OCI-LY3 (cell line): Measurements from ENCODE around the gene BLMH.

Experiments
- H2AFZ ChIP-seq: fragments of 200-600, 300-600 bp; shearing (Covaris generic); 2 replicates; pipeline ENCODE4 v1.6.0; 2014; ENCODE audit warnings: antibody characterized with exemption, low read depth, low read length
- H3K27ac ChIP-seq: fragments of 200-600, 300-600 bp; sonication (generic); 2 replicates; pipeline ENCODE4 v1.5.1; 2014; ENCODE audit warnings: mild to moderate bottlenecking, low read length, moderate library complexity, mixed read lengths
- H3K27me3 ChIP-seq: fragments of 200-600, 300-600 bp; sonication (generic); 2 replicates; pipeline ENCODE4 v1.6.1; 2014; ENCODE audit warnings: low read depth, low read length, mixed read lengths
- H3K36me3 ChIP-seq: fragments of 200-600, 300-600 bp; sonication (generic); replicated peaks from 2 replicates; pipeline ENCODE3; 2014; ENCODE audit warnings: low read depth, low read length, mixed read lengths
- H3K4me1 ChIP-seq: fragments of 300-600, 200-600 bp; sonication (generic); 2 replicates; pipeline ENCODE4 v1.6.1; 2014; ENCODE audit warnings: low read length, mixed read lengths
- H3K4me2 ChIP-seq: fragments of 200-600, 300-600 bp; sonication (generic); 2 replicates; pipeline ENCODE4 v1.6.1; 2014; ENCODE audit warnings: low read length, mixed read lengths
- H3K4me3 ChIP-seq: fragments of 300-600, 200-600 bp; sonication (generic); 2 replicates; pipeline ENCODE4 v1.5.1; 2014; ENCODE audit warnings: antibody characterized with exemption, mild to moderate bottlenecking, low read length, moderate library complexity
- H3K79me2 ChIP-seq: fragments of 300-600, 200-600 bp; shearing (Covaris generic); 2 replicates; pipeline ENCODE4 v1.6.1; 2014; ENCODE audit warnings: mild to moderate bottlenecking, low read length, mixed read lengths
- H3K9ac ChIP-seq: fragments of 300-600, 200-600 bp; shearing (Covaris generic); 2 replicates; pipeline ENCODE4 v1.6.0; 2014; ENCODE audit warnings: mild to moderate bottlenecking, low read length, moderate library complexity
- H3K9me3 ChIP-seq: fragments of 200-600, 300-600 bp; shearing (Covaris generic); 2 replicates; pipeline ENCODE4 v1.6.1; 2014; ENCODE audit warnings: low read length, mixed read lengths; ENCODE audit not compliant: insufficient read depth
- H4K20me1 ChIP-seq: fragments of 200-600, 300-600 bp; sonication (generic); 2 replicates; pipeline ENCODE4 v1.6.1; 2016; ENCODE audit warnings: low read length, mixed read lengths; ENCODE audit not compliant: insufficient read depth
- CTCF ChIP-seq: fragments of 200-600, 300-600 bp; sonication (generic); IDR thresholded peaks from 2 replicates; pipeline ENCODE4 v1.5.1; 2014; ENCODE audit warnings: antibody characterized with exemption, low read length, low read depth
- EZH2phosphoT487 ChIP-seq: fragments of 200-600 bp; shearing (Covaris generic); IDR thresholded peaks from 2 replicates; pipeline ENCODE4 v1.6.1; 2018; ENCODE audit warnings: antibody characterized with exemption, mixed run types, low read depth

The BLMH gene

DNA sequence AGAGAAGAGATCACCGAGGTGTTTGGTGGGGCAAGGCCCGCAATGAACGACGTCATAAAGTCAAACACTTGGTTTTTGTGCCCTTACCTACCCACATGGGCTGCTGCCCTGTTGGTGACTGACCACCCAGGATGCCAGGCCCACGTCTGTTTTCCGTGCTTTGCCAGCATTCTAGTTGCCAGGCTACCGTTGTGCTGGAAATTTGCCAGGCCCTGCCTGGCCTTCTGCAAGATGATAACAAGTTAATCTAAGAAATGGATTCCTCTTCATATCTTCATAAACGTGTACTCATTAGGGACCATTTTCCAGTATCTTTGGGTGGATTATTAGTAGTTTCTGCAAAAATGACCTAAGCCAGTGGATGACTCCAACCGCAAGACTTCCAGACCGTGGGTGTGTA is 91.6 kb downstream of the BLMH start:
- Histone ChIP-seq H3K4me3 (no peak overlapping the region), H2AFZ (no peak overlapping the region), H3K4me2 (no peak overlapping the region), H3K27me3 (peaks cover 42% of the 10 kb centered on the region), H3K27ac (no peak overlapping the region), H3K9ac (no peak overlapping the region), H3K36me3 (no peaks in the 10 kb centered on the region), H3K79me2 (no peaks in the 10 kb centered on the region), H3K4me1 (peaks cover 9% of the 10 kb centered on the region; the same call in 1 of the 2 replicates), H3K9me3 (no peaks in the 10 kb centered on the region), H4K20me1 (no peaks in the 10 kb centered on the region)
- TF ChIP-seq CTCF, result no peak
- TF ChIP-seq EZH2phosphoT487, result no peak

DNA sequence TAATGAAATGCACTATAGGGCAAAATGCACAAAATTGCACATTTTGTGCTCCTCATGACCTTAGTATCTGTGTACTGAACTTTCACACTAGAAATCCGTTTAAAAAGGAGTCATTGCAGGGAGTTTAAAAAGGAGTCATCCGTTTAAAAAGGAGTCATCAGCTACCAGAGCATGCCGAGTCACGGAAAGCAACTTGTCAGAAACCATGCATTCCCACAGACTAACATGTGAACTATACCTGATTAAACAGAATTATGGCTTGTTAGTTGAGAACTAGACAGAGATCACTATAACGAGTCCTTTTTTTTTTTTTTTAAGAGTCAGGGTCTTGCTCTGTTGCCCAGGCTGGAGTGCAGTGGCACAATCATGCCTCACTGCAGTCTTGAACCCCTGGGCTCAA is 92.1 kb downstream of the BLMH start:
- H3K4me1 ChIP-seq, result peaks cover 9% of the 10 kb centered on the region; the same call in 1 of the 2 replicates
- H3K27me3 ChIP-seq, result peaks cover 43% of the 10 kb centered on the region
- H3K27ac ChIP-seq, result no peak overlapping the region
- H3K4me3 ChIP-seq, result no peak overlapping the region
- no peaks in the 10 kb centered on the region for H3K36me3 ChIP-seq
- no peaks in the 10 kb centered on the region for H3K79me2 ChIP-seq
- TF ChIP-seq EZH2phosphoT487, result no peak
- TF ChIP-seq CTCF, result no peak
- no peak overlapping the region for H3K9ac ChIP-seq
- H3K4me2 ChIP-seq, result no peak overlapping the region
- no peak overlapping the region for H2AFZ ChIP-seq
- H3K9me3 ChIP-seq, result no peaks in the 10 kb centered on the region
- H4K20me1 ChIP-seq, result no peaks in the 10 kb centered on the region
